Measurements from ENCODE around the gene PEA15. TPM values are rescaled to one million over a fixed set of nuclear protein-coding genes. Genes with fewer than 3 reads are reported as not detected.

PEA15 gene
- total RNA-seq, 1 donor from 2014 or later: 325 TPM

DNA sequence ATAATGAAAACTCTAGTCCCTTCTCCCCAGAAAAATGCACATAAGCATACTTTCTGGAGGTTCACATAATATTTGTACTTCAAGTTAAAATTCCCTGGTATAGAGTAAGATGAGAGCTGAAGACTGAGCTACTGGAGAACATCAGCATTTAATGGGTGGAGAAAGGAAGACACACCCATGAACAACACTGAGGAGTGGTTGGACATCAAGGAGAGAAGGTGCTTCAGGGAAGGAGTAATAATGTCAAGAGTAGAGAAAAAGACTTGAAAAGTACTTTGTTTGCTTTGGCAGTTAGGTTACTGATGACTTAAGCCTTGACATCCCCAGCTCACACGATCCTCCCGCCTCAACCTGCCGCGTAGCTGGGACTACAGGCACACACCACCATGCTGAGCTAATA, 21.9 kb downstream of the PEA15 start:
- H3K4me1 Mint-ChIP-seq (ENCODE audit: low read depth): no peaks in the 10 kb centered on the region
- no peak overlapping the region for H3K27ac Mint-ChIP-seq (ENCODE audit: unreplicated experiment)
- H3K9me3 Mint-ChIP-seq (ENCODE audit: low read depth): no peaks in the 10 kb centered on the region
- DNase-seq (ENCODE audit: low spot score): no peak
- H3K27me3 Mint-ChIP-seq (ENCODE audit: low read depth): no peaks in the 10 kb centered on the region
- H3K4me3 Mint-ChIP-seq (ENCODE audit: unreplicated experiment): no peak overlapping the region
- no peak for TF ChIP-seq CTCF (IDR thresholded peaks at IDR 0.05)
- peaks cover 29% of the 10 kb centered on the region for H3K36me3 Mint-ChIP-seq (ENCODE audit: low read depth)

- Mint-ChIP-seq H3K36me3 (ENCODE audit: low read depth) (peaks cover 26% of the 10 kb centered on the region), H3K27ac (ENCODE audit: unreplicated experiment) (no peak overlapping the region), H3K4me3 (ENCODE audit: unreplicated experiment) (no peak overlapping the region), H3K4me1 (ENCODE audit: low read depth) (no peaks in the 10 kb centered on the region), H3K27me3 (ENCODE audit: low read depth) (no peaks in the 10 kb centered on the region), H3K9me3 (ENCODE audit: low read depth) (no peaks in the 10 kb centered on the region)
- no peak for DNase-seq (ENCODE audit: low spot score)
- no peak for TF ChIP-seq CTCF (IDR thresholded peaks at IDR 0.05)
Observed at GRCh38 chr1:160227561-160227960, 22.4 kb downstream of the PEA15 start.

GRCh38 chr1:160228431-160228830, 23.2 kb downstream of the PEA15 start:
- Mint-ChIP-seq H3K4me1 (ENCODE audit: low read depth) (no peaks in the 10 kb centered on the region), H3K27me3 (ENCODE audit: low read depth) (no peaks in the 10 kb centered on the region), H3K4me3 (ENCODE audit: unreplicated experiment) (no peak overlapping the region), H3K27ac (ENCODE audit: unreplicated experiment) (no peak overlapping the region), H3K9me3 (ENCODE audit: low read depth) (no peaks in the 10 kb centered on the region), H3K36me3 (ENCODE audit: low read depth) (peaks cover 28% of the 10 kb centered on the region)
- no peak for TF ChIP-seq CTCF (IDR thresholded peaks at IDR 0.05)
- DNase-seq (ENCODE audit: low spot score): no peak

- peaks cover 25% of the 10 kb centered on the region for H3K36me3 Mint-ChIP-seq (ENCODE audit: low read depth)
- no peaks in the 10 kb centered on the region for H3K27me3 Mint-ChIP-seq (ENCODE audit: low read depth)
- no peak for DNase-seq (ENCODE audit: low spot score)
- no peak for TF ChIP-seq CTCF (IDR thresholded peaks at IDR 0.05)
- H3K9me3 Mint-ChIP-seq (ENCODE audit: low read depth): no peaks in the 10 kb centered on the region
- H3K27ac Mint-ChIP-seq (ENCODE audit: unreplicated experiment): no peak overlapping the region
- H3K4me1 Mint-ChIP-seq (ENCODE audit: low read depth): no peaks in the 10 kb centered on the region
- H3K4me3 Mint-ChIP-seq (ENCODE audit: unreplicated experiment): no peak overlapping the region
Observed at GRCh38 chr1:160232911-160233310, 27.7 kb downstream of the PEA15 start.

GRCh38 chr1:160236806-160237205, 31.6 kb downstream of the PEA15 start:
- no peaks in the 10 kb centered on the region for H3K4me1 Mint-ChIP-seq (ENCODE audit: low read depth)
- H3K9me3 Mint-ChIP-seq (ENCODE audit: low read depth): no peaks in the 10 kb centered on the region
- no peaks in the 10 kb centered on the region for H3K27me3 Mint-ChIP-seq (ENCODE audit: low read depth)
- TF ChIP-seq CTCF (IDR thresholded peaks at IDR 0.05): no peak
- DNase-seq (ENCODE audit: low spot score): no peak
- H3K27ac Mint-ChIP-seq (ENCODE audit: unreplicated experiment): no peak overlapping the region
- H3K4me3 Mint-ChIP-seq (ENCODE audit: unreplicated experiment): no peak overlapping the region
- H3K36me3 Mint-ChIP-seq (ENCODE audit: low read depth): peaks cover 21% of the 10 kb centered on the region
